Parathyroid adenoma (tissue), 2 donors: ENCODE data around the gene MYO5C.
"Not testable (repeated sequence)": the region's sequence is repeated elsewhere in the genome, so short reads cannot be mapped to it uniquely, and the experiment has no call there.

Experiments used
- H2AFZ ChIP-seq: fragments of 300-600 bp; sonication (generic); one replicate; pipeline ENCODE4 v1.7.0; 2017; ENCODE audit warnings: antibody characterized with exemption, mild to moderate bottlenecking
- H3K27ac ChIP-seq: fragments of 300-600 bp; sonication (generic); one replicate; pipeline ENCODE4 v1.7.0; 2017
- H3K27me3 ChIP-seq: fragments of 300-600 bp; sonication (generic); one replicate; pipeline ENCODE4 v1.7.0; 2017; ENCODE audit warnings: low read length; ENCODE audit not compliant: control insufficient read depth, insufficient read depth
- H3K36me3 ChIP-seq: fragments of 300-600 bp; sonication (generic); one replicate; pipeline ENCODE4 v1.7.0; 2017; ENCODE audit warnings: low read length; ENCODE audit not compliant: control insufficient read depth, insufficient read depth
- H3K4me1 ChIP-seq: fragments of 300-600 bp; sonication (generic); one replicate; pipeline ENCODE4 v1.7.0; 2017; ENCODE audit warnings: control low read depth
- H3K4me2 ChIP-seq: fragments of 300-600 bp; sonication (generic); one replicate; pipeline ENCODE4 v1.7.0; 2017; ENCODE audit warnings: low read length
- H3K4me3 ChIP-seq: fragments of 300-600 bp; sonication (generic); one replicate; pipeline ENCODE4 v1.7.0; 2017; ENCODE audit warnings: low read depth, low read length
- H3K79me2 ChIP-seq: fragments of 300-600 bp; sonication (generic); one replicate; pipeline ENCODE4 v1.7.0; 2017; ENCODE audit warnings: control low read depth
- H3K9ac ChIP-seq: fragments of 300-600 bp; sonication (generic); one replicate; pipeline ENCODE4 v1.7.0; 2017; ENCODE audit warnings: mild to moderate bottlenecking
- H3K9me3 ChIP-seq: fragments of 300-600 bp; sonication (generic); one replicate; pipeline ENCODE4 v1.7.0; 2017; ENCODE audit warnings: low read length; ENCODE audit not compliant: control insufficient read depth
- CTCF ChIP-seq: fragments of 300-600 bp; sonication (generic); IDR thresholded peaks from one replicate; pipeline ENCODE4 v1.7.0; 2017; ENCODE audit warnings: antibody characterized with exemption, mild to moderate bottlenecking
- donor health status: primary hyperparathyroidism.

MYO5C gene

GRCh38 chr15:52243286-52243685 is 52.3 kb downstream of the MYO5C start:
- no peak for TF ChIP-seq CTCF
- no peak overlapping the region for H3K4me3 ChIP-seq
- H3K4me1 ChIP-seq = no peaks in the 10 kb centered on the region
- no peaks in the 10 kb centered on the region for H3K79me2 ChIP-seq
- no peak overlapping the region for H2AFZ ChIP-seq
- no peaks in the 10 kb centered on the region for H3K9me3 ChIP-seq
- no peaks in the 10 kb centered on the region for H3K36me3 ChIP-seq
- no peak overlapping the region for H3K4me2 ChIP-seq
- no peaks in the 10 kb centered on the region for H3K27me3 ChIP-seq
- no peak overlapping the region for H3K9ac ChIP-seq
- H3K27ac ChIP-seq = no peak overlapping the region

- no peak overlapping the region for H3K9ac ChIP-seq
- no peak overlapping the region for H2AFZ ChIP-seq
- H3K27me3 ChIP-seq = no peaks in the 10 kb centered on the region
- no peaks in the 10 kb centered on the region for H3K4me1 ChIP-seq
- H3K27ac ChIP-seq = no peak overlapping the region
- no peak for TF ChIP-seq CTCF
- H3K4me2 ChIP-seq = no peak overlapping the region
- no peak overlapping the region for H3K4me3 ChIP-seq
- no peaks in the 10 kb centered on the region for H3K36me3 ChIP-seq
- no peaks in the 10 kb centered on the region for H3K9me3 ChIP-seq
- H3K79me2 ChIP-seq = no peaks in the 10 kb centered on the region
These were observed 54.1 kb downstream of the MYO5C start for GRCh38 chr15:52241489-52241888.

GRCh38 chr15:52240166-52240565 is 55.4 kb downstream of the MYO5C start:
- Histone ChIP-seq H3K9ac (no peak overlapping the region), H3K4me1 (no peaks in the 10 kb centered on the region), H3K9me3 (no peaks in the 10 kb centered on the region), H2AFZ (no peak overlapping the region), H3K36me3 (no peaks in the 10 kb centered on the region), H3K4me3 (no peak overlapping the region), H3K27me3 (no peaks in the 10 kb centered on the region), H3K27ac (no peak overlapping the region), H3K79me2 (no peaks in the 10 kb centered on the region), H3K4me2 (no peak overlapping the region)
- no peak for TF ChIP-seq CTCF

- H3K4me2 ChIP-seq, H3K27me3 ChIP-seq, H3K4me1 ChIP-seq, H3K79me2 ChIP-seq, H3K36me3 ChIP-seq, H3K9me3 ChIP-seq, H2AFZ ChIP-seq, H3K9ac ChIP-seq, H3K4me3 ChIP-seq, H3K27ac ChIP-seq: not testable (repeated sequence)
These were observed 56.5 kb downstream of the MYO5C start for GRCh38 chr15:52238989-52239525.

GRCh38 chr15:52238149-52238548 is 57.5 kb downstream of the MYO5C start:
- Histone ChIP-seq H3K4me1 (no peaks in the 10 kb centered on the region), H3K36me3 (no peaks in the 10 kb centered on the region)

More at GRCh38 chr15:52238149-52238548, 57.5 kb downstream of the MYO5C start:
- Histone ChIP-seq H3K4me3 (no peak overlapping the region), H3K27ac (no peak overlapping the region), H2AFZ (no peak overlapping the region), H3K4me2 (no peak overlapping the region), H3K9ac (no peak overlapping the region), H3K27me3 (no peaks in the 10 kb centered on the region), H3K9me3 (no peaks in the 10 kb centered on the region), H3K79me2 (no peaks in the 10 kb centered on the region)
- TF ChIP-seq CTCF = no peak
